ENCODE results near the gene GATM.
"Not testable (repeated sequence)": the region's sequence is repeated elsewhere in the genome, so short reads cannot be mapped to it uniquely, and the experiment has no call there.

Gene GATM

DNA sequence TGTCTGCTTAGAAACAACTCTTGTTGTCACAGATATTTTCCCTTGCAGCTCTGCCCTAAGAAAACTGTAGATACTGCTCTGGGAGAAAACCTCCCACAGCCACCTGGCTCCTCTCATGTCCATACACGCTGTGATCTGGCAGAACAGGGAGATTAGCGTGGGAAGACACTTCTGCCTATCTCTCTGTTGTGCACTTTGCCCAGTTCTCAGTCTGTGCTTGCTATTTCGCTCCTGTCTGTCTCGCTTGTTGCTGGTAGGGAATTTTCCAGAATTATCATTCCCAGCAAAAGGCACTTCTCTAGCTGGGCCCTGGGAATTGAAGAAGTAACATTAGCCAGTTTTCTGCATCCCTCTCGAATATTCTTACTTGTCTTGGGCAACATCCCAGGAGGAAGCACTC is 8.1 kb upstream of the GATM start:
- TF ChIP-seq POLR2AphosphoS5 (IDR thresholded peaks at IDR 0.05; ENCODE audit: low read depth, low read length), result no peak
- no peak for TF ChIP-seq TAF1 (IDR thresholded peaks at IDR 0.05; ENCODE audit: borderline replicate concordance, low read depth, low read length)
- no peak for TF ChIP-seq POLR2A (IDR thresholded peaks at IDR 0.05; ENCODE audit: low read depth, low read length)
- DNase-seq (ENCODE audit: insufficient read length) (no peak), FAIRE-seq (no peak)

DNA sequence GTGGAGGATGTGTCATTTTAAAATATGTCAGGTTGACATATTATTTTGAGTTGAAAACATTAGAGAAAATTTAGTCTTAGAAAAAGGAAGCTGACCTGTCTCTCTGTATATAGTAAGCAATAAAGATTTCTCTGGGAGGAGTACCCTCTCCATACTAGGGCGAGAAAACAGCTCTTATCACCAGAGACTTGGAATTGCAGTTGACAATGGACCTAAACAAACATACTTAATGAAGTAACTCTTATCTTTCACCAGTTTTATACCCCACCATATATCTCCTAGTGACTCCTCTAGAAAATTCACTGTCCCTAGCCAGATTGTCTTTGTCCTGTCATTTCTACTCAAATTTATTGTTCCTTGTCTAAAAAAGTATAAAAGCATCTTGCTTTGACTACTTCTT is 7.2 kb upstream of the GATM start:
- DNase-seq (ENCODE audit: insufficient read length) (no peak), FAIRE-seq (no peak)
- TF ChIP-seq TAF1 (IDR thresholded peaks at IDR 0.05; ENCODE audit: borderline replicate concordance, low read depth, low read length) (no peak), POLR2AphosphoS5 (IDR thresholded peaks at IDR 0.05; ENCODE audit: low read depth, low read length) (no peak), POLR2A (IDR thresholded peaks at IDR 0.05; ENCODE audit: low read depth, low read length) (no peak)

DNA sequence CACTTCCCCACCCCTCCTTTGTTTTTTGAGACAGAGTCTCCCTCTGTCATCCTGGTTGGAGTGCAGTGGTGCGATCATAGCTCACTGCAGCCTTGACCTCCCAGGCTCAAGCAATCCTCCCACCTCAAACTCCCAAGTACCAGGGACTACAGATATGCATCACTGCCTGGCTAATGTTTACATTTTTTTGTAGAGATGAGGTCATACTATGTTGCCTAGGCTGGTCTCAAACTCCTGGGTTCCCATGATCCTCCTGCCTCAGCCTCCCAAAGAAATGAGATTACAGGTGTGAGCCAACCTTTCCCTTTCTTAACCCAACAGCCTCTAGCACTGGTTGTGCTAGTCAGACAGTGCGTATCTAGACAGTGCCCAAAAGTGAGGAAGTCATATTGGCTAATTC is 6.4 kb upstream of the GATM start:
- TF ChIP-seq TAF1 (IDR thresholded peaks at IDR 0.05; ENCODE audit: borderline replicate concordance, low read depth, low read length) (no peak), POLR2A (IDR thresholded peaks at IDR 0.05; ENCODE audit: low read depth, low read length) (no peak), POLR2AphosphoS5 (IDR thresholded peaks at IDR 0.05; ENCODE audit: low read depth, low read length) (no peak)
- DNase-seq (ENCODE audit: insufficient read length) (no peak), FAIRE-seq (no peak)

DNA sequence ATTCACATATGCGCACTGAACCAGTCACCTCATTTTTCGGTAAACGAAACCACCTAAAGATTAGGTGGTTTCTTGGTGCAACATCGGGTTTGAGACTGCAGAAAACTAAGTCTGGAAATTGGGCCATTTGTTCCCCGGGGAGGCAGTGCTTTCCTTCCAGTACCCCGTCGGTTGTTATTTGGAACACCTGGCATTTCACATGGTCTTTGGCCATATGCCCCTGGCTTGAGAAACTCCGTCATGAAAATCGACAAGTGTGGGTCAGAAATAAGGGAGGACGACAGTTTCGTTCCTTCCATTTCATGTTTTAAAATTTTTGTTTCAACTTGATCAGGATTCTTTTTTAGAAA is 544 bp upstream of the GATM start:
- TF ChIP-seq POLR2AphosphoS5 (IDR thresholded peaks at IDR 0.05; ENCODE audit: low read depth, low read length) (no peak), TAF1 (IDR thresholded peaks at IDR 0.05; ENCODE audit: borderline replicate concordance, low read depth, low read length) (no peak), POLR2A (IDR thresholded peaks at IDR 0.05; ENCODE audit: low read depth, low read length) (no peak)
- no peak for DNase-seq (ENCODE audit: insufficient read length)
- FAIRE-seq, result peak; percentile 93

DNA sequence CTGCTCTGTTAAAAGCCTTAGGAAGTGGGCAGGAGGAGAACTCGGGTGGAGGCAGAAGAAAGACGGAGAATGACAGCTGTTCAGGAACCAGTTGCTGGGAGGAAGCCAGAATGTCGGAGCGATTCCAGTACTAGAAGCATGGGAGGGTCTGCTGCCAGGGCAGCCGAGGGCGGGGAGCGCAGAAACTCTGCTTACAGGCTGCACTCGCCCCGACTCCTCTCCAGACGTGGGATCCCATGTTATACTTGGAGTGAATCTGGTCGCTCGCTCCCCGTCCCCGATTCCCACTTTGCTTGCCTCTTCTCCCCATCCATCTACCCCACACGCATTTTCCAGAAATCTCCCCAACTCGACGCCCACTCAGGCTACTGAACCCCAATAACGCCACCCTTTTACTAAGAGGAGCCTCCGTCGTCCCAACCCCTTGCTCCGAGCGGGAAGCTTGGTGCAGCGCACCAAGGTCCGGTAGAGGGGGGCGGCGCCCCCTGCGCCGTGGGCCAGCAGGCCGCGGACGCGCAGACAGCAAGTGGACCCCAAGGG is 665 bp downstream of the GATM start:
- peak; percentile 14 for FAIRE-seq
- TF ChIP-seq TAF1 (IDR thresholded peaks at IDR 0.05; ENCODE audit: borderline replicate concordance, low read depth, low read length) (no peak), POLR2A (IDR thresholded peaks at IDR 0.05; ENCODE audit: low read depth, low read length) (no peak), POLR2AphosphoS5 (IDR thresholded peaks at IDR 0.05; ENCODE audit: low read depth, low read length) (no peak)
- no peak for DNase-seq (ENCODE audit: insufficient read length)

DNA sequence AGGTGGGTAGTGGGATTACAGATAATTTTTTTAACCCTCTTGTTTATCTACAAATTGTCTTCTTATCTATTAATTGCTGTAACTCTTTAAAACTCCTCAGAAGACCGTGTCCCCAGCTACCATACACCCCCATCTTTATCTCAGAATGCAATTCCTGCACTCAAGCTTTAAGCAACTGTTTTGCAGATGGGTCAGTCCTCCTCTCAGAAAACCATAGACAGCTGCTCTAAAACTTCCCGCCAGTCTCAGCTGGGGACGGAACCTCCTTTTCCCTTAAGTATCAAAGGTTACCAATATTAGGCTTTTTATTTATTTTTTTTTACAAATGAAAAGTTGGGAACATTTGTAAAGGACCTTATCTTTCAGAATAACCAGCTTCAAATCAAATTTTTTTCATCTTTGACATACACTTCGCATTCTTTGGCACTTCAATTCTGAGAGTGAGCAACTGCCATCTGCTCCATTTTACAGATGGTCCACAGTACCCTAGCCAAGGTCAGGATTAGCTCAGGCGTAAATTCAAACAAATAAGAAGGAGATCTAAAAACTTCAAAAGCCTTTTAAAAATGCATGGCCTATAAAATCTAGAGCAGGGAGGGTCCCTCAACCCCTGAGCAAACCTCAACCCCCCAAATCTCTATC is 1.3 kb downstream of the GATM start:
- FAIRE-seq (peak; percentile 77), DNase-seq (ENCODE audit: insufficient read length) (no peak)
- TF ChIP-seq POLR2A (IDR thresholded peaks at IDR 0.05; ENCODE audit: low read depth, low read length) (no peak), POLR2AphosphoS5 (IDR thresholded peaks at IDR 0.05; ENCODE audit: low read depth, low read length) (no peak), TAF1 (IDR thresholded peaks at IDR 0.05; ENCODE audit: borderline replicate concordance, low read depth, low read length) (no peak)

DNA sequence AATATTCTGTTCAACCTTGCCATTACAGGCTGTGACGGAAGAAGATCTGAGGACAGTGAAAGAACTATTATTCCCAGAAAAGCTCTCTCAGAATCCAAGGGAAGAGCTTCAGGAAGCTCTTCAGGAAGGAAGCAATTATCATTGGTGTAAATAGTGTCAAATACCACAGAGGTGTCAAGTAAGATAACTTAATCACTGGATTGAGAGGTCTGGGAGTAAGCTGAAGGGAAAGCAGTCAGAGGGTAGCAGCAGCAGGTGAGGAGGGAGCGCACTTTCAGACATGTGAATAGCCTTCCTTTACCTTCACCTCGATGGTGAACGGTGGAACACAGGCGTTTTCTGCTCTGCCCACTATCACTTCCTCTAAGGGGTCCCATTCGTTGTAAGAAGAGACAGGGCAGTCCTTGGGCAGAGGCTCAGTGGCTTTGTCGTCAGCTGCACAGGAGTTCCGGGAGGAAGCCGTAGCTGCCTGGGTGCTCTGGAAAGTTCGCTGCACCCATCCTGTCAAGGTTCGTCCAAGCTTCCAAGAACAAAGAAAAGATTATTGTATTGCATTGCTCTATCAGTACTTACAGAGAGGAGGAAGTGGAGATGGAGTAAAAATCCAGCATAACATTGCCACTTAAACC is 1.9 kb downstream of the GATM start:
- DNase-seq (ENCODE audit: insufficient read length) (no peak), FAIRE-seq (peak; percentile 50)
- TF ChIP-seq POLR2AphosphoS5 (IDR thresholded peaks at IDR 0.05; ENCODE audit: low read depth, low read length) (no peak), TAF1 (IDR thresholded peaks at IDR 0.05; ENCODE audit: borderline replicate concordance, low read depth, low read length) (no peak), POLR2A (IDR thresholded peaks at IDR 0.05; ENCODE audit: low read depth, low read length) (no peak)

DNA sequence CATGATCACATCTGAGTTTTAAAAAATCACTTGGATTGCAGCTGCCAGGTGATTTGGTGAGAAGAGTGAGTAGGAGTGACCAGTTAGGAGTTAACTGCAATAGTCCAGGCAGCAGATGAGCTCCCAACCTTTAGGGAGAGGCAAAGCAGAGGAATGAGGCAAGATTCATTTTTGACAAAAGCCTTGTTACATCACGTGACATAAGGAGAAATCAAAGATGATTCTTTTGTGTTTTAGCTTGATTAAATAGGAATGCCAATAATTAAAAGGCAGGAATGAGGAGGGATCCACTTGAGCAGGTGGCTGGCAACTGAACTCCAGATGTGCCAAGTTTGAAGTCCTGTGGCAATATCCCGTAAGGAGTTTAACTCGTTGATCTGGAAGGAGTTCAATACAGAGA is 2.5 kb downstream of the GATM start:
- DNase-seq (ENCODE audit: insufficient read length) (no peak), FAIRE-seq (no peak)
- no peak for TF ChIP-seq POLR2A (IDR thresholded peaks at IDR 0.05; ENCODE audit: low read depth, low read length)
- no peak for TF ChIP-seq TAF1 (IDR thresholded peaks at IDR 0.05; ENCODE audit: borderline replicate concordance, low read depth, low read length)
- TF ChIP-seq POLR2AphosphoS5 (IDR thresholded peaks at IDR 0.05; ENCODE audit: low read depth, low read length), result no peak

DNA sequence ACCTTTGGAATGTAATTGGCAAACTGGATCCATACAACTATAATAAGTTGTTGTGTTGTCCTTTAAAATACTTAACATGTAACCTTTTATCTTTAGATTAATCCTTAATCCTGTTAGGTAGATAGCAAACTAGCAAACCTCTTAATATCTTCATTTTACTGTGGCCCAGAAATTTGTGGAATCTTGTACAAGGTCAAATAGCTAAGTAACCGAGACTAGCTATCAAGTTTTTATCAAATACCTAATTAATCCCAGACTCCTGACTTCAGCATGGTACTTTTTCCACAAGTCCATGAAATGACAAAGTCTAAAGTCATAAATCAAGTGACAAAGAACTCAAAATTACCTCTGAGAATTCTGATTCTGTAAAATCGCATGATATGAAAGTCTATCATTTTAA is 4.4 kb downstream of the GATM start:
- FAIRE-seq (no peak), DNase-seq (ENCODE audit: insufficient read length) (no peak)
- TF ChIP-seq TAF1 (IDR thresholded peaks at IDR 0.05; ENCODE audit: borderline replicate concordance, low read depth, low read length) (no peak), POLR2A (IDR thresholded peaks at IDR 0.05; ENCODE audit: low read depth, low read length) (no peak), POLR2AphosphoS5 (IDR thresholded peaks at IDR 0.05; ENCODE audit: low read depth, low read length) (no peak)

DNA sequence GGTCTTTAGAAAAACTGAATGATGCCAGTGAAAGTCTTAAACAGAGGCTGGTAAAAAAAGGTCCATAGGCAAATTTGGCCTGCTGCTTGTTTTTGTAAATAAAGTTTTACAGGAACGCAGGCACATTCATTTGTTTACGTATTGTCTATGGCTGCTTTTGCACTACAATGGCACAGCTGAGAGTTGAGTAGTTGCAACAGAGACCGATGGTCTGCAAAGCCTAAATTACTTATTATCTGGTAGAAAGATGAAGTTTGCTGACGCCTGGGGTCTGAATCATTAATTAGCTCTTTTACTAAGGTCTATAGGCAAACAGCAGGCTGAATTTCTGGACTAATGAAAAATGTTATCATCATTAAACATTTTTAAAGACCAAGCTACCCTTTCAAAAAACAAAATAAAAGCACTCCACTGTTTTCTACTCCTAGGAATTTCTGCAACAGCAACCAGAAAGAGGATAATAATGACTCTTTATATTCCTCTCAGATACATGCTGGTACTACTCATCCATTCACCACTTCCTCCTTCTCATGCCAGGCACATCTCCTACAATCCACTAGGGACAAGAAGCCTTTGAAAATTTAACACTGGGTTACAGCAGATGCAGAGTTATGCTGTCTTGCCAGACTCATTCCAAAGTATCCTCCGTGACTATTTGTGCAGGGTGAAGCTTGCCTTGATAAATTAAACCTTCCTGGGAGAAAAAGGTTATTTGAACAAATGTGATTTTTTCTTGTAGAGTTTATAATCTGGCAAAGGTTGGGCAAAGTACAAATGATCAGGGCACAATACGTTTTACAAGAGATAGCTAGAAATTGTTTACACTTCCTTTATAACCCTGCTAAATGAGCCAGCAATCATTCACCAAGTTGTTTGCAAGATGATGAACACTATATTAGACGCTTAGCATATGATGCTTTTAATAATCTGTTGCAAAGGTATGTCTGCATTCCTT is 6.0 kb downstream of the GATM start:
- FAIRE-seq (no peak), DNase-seq (ENCODE audit: insufficient read length) (no peak)
- TF ChIP-seq POLR2AphosphoS5 (IDR thresholded peaks at IDR 0.05; ENCODE audit: low read depth, low read length) (no peak), POLR2A (IDR thresholded peaks at IDR 0.05; ENCODE audit: low read depth, low read length) (no peak), TAF1 (IDR thresholded peaks at IDR 0.05; ENCODE audit: borderline replicate concordance, low read depth, low read length) (no peak)

DNA sequence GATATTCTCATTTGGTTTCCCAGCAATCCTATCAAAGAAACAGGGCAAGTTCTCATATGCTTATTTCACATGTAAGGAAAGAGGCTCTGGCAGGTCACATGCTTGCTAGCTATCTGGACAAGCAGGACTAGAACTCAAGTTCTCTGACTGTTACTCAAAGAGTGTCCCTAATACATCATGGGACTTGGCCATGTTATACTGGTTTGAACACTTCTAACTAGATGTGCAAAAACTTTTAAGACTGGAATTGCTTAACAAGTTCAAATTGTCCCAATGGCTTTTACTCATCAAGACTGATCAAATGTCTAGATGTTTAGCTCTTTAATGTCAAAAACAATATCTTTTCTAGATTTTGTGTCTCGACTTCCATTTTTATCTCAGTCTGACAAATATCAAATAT is 6.8 kb downstream of the GATM start:
- FAIRE-seq, result no peak
- TF ChIP-seq POLR2A (IDR thresholded peaks at IDR 0.05; ENCODE audit: low read depth, low read length) (no peak), POLR2AphosphoS5 (IDR thresholded peaks at IDR 0.05; ENCODE audit: low read depth, low read length) (no peak), TAF1 (IDR thresholded peaks at IDR 0.05; ENCODE audit: borderline replicate concordance, low read depth, low read length) (no peak)
- no peak for DNase-seq (ENCODE audit: insufficient read length)

DNA sequence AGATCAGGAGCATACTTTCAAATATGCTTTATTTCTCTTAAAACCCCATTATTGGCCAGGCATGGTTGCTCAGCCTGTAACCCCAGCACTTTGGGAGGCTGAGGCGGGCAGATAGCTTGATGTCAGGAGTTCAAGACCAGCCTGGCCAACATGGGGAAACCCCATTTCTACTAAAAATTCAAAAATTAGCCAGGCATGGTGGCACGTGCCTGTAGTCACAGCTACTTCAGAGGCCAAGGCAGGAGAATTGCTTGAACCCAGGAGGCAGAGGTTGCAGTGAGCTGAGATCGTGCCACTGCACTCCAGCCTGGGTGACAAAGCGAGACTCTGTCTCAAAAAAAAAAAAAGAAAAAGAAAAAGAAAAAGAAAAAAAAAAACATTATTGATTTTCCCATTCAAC is 8.3 kb downstream of the GATM start:
- DNase-seq (ENCODE audit: insufficient read length); FAIRE-seq: not testable (repeated sequence)

DNA sequence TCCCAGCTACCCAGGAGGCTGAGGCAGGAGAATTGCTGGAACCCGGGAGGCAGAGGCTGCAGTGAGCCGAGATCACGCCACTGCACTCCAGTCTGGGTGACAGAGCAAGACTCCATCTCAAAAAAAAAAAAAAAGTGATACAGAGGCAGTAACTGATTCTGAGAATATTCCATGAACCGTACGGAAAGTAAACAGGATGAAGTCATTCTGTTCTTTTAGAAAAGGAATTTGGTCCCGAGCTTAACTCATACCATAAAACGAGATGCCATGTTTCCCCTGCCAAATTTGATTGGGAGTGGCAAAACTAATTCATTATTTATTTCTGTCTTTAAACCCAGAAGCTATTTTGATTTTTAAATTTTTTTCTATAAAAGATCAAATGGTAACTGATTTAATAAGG is 11.1 kb downstream of the GATM start:
- FAIRE-seq; DNase-seq (ENCODE audit: insufficient read length): not testable (repeated sequence)

Measured in GM12892 (cell line).